Measurements from ENCODE around the gene LILRB1. TPM values are rescaled to one million over a fixed set of nuclear protein-coding genes. Genes with fewer than 3 reads are reported as not detected.
"Not testable (repeated sequence)": the region's sequence is repeated elsewhere in the genome, so short reads cannot be mapped to it uniquely, and the experiment has no call there.

LILRB1 gene
- total RNA-seq, 4 donors from 2014 or later, result 1.4 to 5.0 (median 2.7) TPM

GRCh38 chr19:54673222-54673621 is 42.9 kb downstream of the LILRB1 start:
- Histone ChIP-seq H3K4me1 (no peaks in the 10 kb centered on the region), H3K27ac (replicated peaks in 1 of 4) (no peak overlapping the region), H3K9me3 (peaks cover 0 to 15% (median 2%) of the 10 kb centered on the region in 4 donors), H3K4me3 (no peak overlapping the region), H3K27me3 (peaks cover 0 to 39% (median 0%) of the 10 kb centered on the region in 4 donors), H3K36me3 (no peaks in the 10 kb centered on the region)
- DNase-seq (ENCODE audit: extremely low spot score), result no peak
- intact Hi-C loops (cut with DNase I), result no loop called here
- 54% methylated on average over 1 of the region's 1 CpG for WGBS
- no peak for TF ChIP-seq POLR2AphosphoS5 (IDR thresholded peaks at IDR 0.05)
- TF ChIP-seq EP300 (IDR thresholded peaks at IDR 0.05), result no peak
- TF ChIP-seq POLR2A (IDR thresholded peaks at IDR 0.05; ENCODE audit: low read depth), result no peak
- TF ChIP-seq CTCF (IDR thresholded peaks at IDR 0.05), result no peak

- intact Hi-C loops (cut with DNase I), result loop anchor here (2.0 kb wide), 1 partner anchor 195 kb away; no protein-coding TSS in a partner anchor
- WGBS, result 46% methylated on average over 2 of the region's 2 CpGs
These were observed 43.8 kb downstream of the LILRB1 start for GRCh38 chr19:54674021-54674617.

GRCh38 chr19:54676210-54676834 is 46.0 kb downstream of the LILRB1 start:
- peak; percentile 61 to 94 (median 81) for TF ChIP-seq CTCF (IDR thresholded peaks at IDR 0.05)
- DNase-seq (ENCODE audit: extremely low spot score); H3K9me3 ChIP-seq; H3K27ac ChIP-seq (replicated peaks in 1 of 4); H3K36me3 ChIP-seq; intact Hi-C loops (cut with DNase I); H3K4me3 ChIP-seq; H3K4me1 ChIP-seq: not testable (repeated sequence)
- peaks cover 0 to 40% (median 0%) of the 10 kb centered on the region in 4 donors for H3K27me3 ChIP-seq
- 25% methylated on average over 10 of the region's 10 CpGs for WGBS

More at GRCh38 chr19:54674021-54674617, 43.8 kb downstream of the LILRB1 start:
- Histone ChIP-seq H3K4me1 (no peaks in the 10 kb centered on the region), H3K9me3 (peaks cover 0 to 9% (median 0%) of the 10 kb centered on the region in 4 donors), H3K4me3 (no peak overlapping the region), H3K36me3 (no peaks in the 10 kb centered on the region), H3K27ac (replicated peaks in 1 of 4) (no peak overlapping the region), H3K27me3 (peaks cover 0 to 46% (median 0%) of the 10 kb centered on the region in 4 donors)
- TF ChIP-seq CTCF (IDR thresholded peaks at IDR 0.05) (peak in 2 of 3 experiments; percentile 20 to 40), POLR2AphosphoS5 (IDR thresholded peaks at IDR 0.05) (no peak)
- DNase-seq (ENCODE audit: extremely low spot score), result no peak

GRCh38 chr19:54677217-54677616 is 46.9 kb downstream of the LILRB1 start:
- Histone ChIP-seq H3K27me3 (peaks cover 0 to 40% (median 0%) of the 10 kb centered on the region in 4 donors), H3K4me3 (no peak overlapping the region), H3K4me1 (no peaks in the 10 kb centered on the region), H3K27ac (replicated peaks in 1 of 4) (no peak overlapping the region), H3K36me3 (no peaks in the 10 kb centered on the region), H3K9me3 (no peaks in the 10 kb centered on the region)
- WGBS, result 53% methylated on average over 4 of the region's 4 CpGs
- intact Hi-C loops (cut with DNase I), result no loop called here
- TF ChIP-seq POLR2AphosphoS5 (IDR thresholded peaks at IDR 0.05) (no peak), CTCF (IDR thresholded peaks at IDR 0.05) (no peak), POLR2A (IDR thresholded peaks at IDR 0.05; ENCODE audit: low read depth) (no peak), EP300 (IDR thresholded peaks at IDR 0.05) (no peak)
- DNase-seq (ENCODE audit: extremely low spot score), result no peak

- H3K4me3 ChIP-seq; intact Hi-C loops (cut with DNase I); H3K36me3 ChIP-seq; H3K27ac ChIP-seq (replicated peaks in 1 of 4); H3K4me1 ChIP-seq; DNase-seq (ENCODE audit: extremely low spot score); H3K9me3 ChIP-seq: not testable (repeated sequence)
- peaks cover 0 to 55% (median 0%) of the 10 kb centered on the region in 4 donors for H3K27me3 ChIP-seq
- WGBS, result 85% methylated on average over 12 of the region's 12 CpGs
These were observed 51.3 kb downstream of the LILRB1 start for GRCh38 chr19:54681596-54681995.

Measured in esophagus muscularis mucosa (tissue), 4 donors.